Natural killer cell (primary cell): ENCODE data around the gene MEIS2. TPM values are rescaled to one million over a fixed set of nuclear protein-coding genes. Genes with fewer than 3 reads are reported as not detected.

Source experiments
- ATAC-seq, 3 donors: fragments of 150-1000 bp in 2 of 3; fragments of 200-7000 bp in 1 of 3; cut with Tn5 transposase; 1 replicate in 1 of 3; 2 replicates in 2 of 3; pipeline ENCODE4 v1.10.0; 2021; ENCODE audit warnings: mild to moderate bottlenecking in 2 of 3, moderate library complexity in 2 of 3
- DNase-seq, 2 donors: peaks; one replicate each; pipeline versions ENCODE4 v3.0.0 to v3.0.0-alpha.2; 2013 to 2021; ENCODE audit warnings: mixed read lengths in 1 of 2
- H3K27ac ChIP-seq: one replicate; pipeline ENCODE4 v1.5.1; 2013; ENCODE audit warnings: mild to moderate bottlenecking, low read length
- H3K27me3 ChIP-seq: one replicate; pipeline ENCODE4 v1.6.1; 2013; ENCODE audit warnings: low read length; ENCODE audit not compliant: control insufficient read depth, insufficient read depth
- H3K36me3 ChIP-seq: one replicate; pipeline ENCODE4 v1.6.1; 2013; ENCODE audit warnings: low read length; ENCODE audit not compliant: control insufficient read depth, insufficient read depth
- H3K4me1 ChIP-seq: one replicate; pipeline ENCODE4 v1.6.1; 2013; ENCODE audit warnings: low read length; ENCODE audit not compliant: control insufficient read depth, insufficient read depth
- H3K4me3 ChIP-seq: one replicate; pipeline ENCODE4 v1.5.1; 2013; ENCODE audit warnings: low read length
- H3K9me3 ChIP-seq: one replicate; pipeline ENCODE4 v1.6.1; 2013; ENCODE audit warnings: low read length; ENCODE audit not compliant: control insufficient read depth, insufficient read depth
- H3K27ac Mint-ChIP-seq, 2 donors: one replicate each; pipeline ENCODE4 v1.8.0; 2022; ENCODE audit warnings: mild to moderate bottlenecking in 2 of 2, mixed read lengths in 2 of 2, moderate library complexity in 1 of 2
- H3K27me3 Mint-ChIP-seq, 2 donors: one replicate each; pipeline ENCODE4 v1.8.0; 2022; ENCODE audit warnings: low read depth in 2 of 2, mixed read lengths in 2 of 2
- H3K36me3 Mint-ChIP-seq: one replicate; pipeline ENCODE4 v1.8.0; 2022; ENCODE audit warnings: mixed read lengths
- H3K4me1 Mint-ChIP-seq, 2 donors: one replicate each; pipeline ENCODE4 v1.8.0; 2022; ENCODE audit warnings: mixed read lengths in 2 of 2
- H3K4me3 Mint-ChIP-seq: one replicate; pipeline ENCODE4 v1.8.0; 2022; ENCODE audit warnings: mild to moderate bottlenecking, moderate library complexity, mixed read lengths
- H3K9me3 Mint-ChIP-seq, 2 donors: one replicate each; pipeline ENCODE4 v1.8.0; 2022; ENCODE audit warnings: mixed read lengths in 2 of 2
- WGBS: methylation state at CpG from one replicate; pipeline ENCODE4 v1.1.7; 2013; ENCODE audit warnings: missing lambda C conversion rate; ENCODE audit not compliant: insufficient coverage; 5-methylcytosine and 5-hydroxymethylcytosine counted together
- intact Hi-C: fragments of 100-400 bp; cut with micrococcal nuclease; formaldehyde crosslinking; loops from one replicate; pipeline ENCODE4 v1.14.2; 2022
- total RNA-seq, 4 donors: library from RNA; stranded (reverse); fragments of 120-200 nt in 1 of 4; gene quantifications; one replicate each; pipeline versions ENCODE4 v1.2.3 to v1.2.4, GENCODE V29; 2013 to 2022
- TF ChIP-seq, protein P1 (sequence below): fragments of 200-600 bp; IDR thresholded peaks from one replicate; pipeline ENCODE4 v1.8.0; 2022; ENCODE audit warnings: antibody characterized with exemption

Gene MEIS2
- total RNA-seq, 3 donors from 2014 or later (not counting 1 experiment from before 2014, with no cell fraction given), result 0.35 TPM; not detected in 2

DNA sequence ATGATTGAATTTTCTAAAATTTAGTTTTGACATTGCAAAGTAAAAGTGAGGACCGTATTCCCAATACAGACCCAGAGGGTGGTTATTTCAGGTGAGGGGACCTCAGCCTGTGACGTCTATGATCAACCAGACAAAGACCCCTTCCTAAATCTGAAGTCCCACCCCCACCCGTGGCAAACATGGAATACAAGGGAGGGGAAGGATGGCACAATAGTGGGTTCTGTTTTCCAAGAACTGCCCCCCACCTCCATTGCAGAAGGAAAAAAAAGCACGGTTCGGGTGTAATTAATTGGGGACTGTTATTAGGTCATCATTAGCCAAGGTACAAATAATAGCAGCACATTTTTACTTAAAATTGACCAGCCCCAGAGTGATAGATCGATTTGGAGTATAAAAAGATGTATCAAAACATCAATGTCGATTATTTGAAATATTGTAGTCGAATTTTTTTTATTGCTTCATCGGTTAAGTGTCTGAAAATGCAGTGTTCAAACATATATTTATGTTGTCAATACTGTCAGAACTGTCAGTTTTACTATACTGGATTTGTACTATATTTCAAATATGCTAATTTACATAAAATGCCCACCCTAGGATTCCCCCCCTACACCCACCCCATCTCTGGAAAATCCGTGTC, 7.5 kb upstream of the MEIS2 start:
- no peaks in the 10 kb centered on the region for H3K4me1 Mint-ChIP-seq

GRCh38 chr15:37107071-37107743, 6.9 kb upstream of the MEIS2 start:
- DNase-seq (no peak), ATAC-seq (no peak)
- TF ChIP-seq, protein P1, sequence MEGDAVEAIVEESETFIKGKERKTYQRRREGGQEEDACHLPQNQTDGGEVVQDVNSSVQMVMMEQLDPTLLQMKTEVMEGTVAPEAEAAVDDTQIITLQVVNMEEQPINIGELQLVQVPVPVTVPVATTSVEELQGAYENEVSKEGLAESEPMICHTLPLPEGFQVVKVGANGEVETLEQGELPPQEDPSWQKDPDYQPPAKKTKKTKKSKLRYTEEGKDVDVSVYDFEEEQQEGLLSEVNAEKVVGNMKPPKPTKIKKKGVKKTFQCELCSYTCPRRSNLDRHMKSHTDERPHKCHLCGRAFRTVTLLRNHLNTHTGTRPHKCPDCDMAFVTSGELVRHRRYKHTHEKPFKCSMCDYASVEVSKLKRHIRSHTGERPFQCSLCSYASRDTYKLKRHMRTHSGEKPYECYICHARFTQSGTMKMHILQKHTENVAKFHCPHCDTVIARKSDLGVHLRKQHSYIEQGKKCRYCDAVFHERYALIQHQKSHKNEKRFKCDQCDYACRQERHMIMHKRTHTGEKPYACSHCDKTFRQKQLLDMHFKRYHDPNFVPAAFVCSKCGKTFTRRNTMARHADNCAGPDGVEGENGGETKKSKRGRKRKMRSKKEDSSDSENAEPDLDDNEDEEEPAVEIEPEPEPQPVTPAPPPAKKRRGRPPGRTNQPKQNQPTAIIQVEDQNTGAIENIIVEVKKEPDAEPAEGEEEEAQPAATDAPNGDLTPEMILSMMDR, result no peak
- Histone ChIP-seq H3K36me3 (no peaks in the 10 kb centered on the region), H3K9me3 (no peaks in the 10 kb centered on the region), H3K27me3 (peaks cover 77% of the 10 kb centered on the region), H3K4me3 (no peak overlapping the region), H3K27ac (no peak overlapping the region), H3K4me1 (peaks cover 6% of the 10 kb centered on the region)
- peaks cover 67 to 95% of the 10 kb centered on the region in 2 donors for H3K27me3 Mint-ChIP-seq
- H3K27ac Mint-ChIP-seq, result no peak overlapping the region
- peaks cover 2 to 8% of the 10 kb centered on the region in 2 donors for H3K9me3 Mint-ChIP-seq
- H3K36me3 Mint-ChIP-seq, result peaks cover 36% of the 10 kb centered on the region
- peaks cover 4 to 5% of the 10 kb centered on the region in 2 donors for H3K4me1 Mint-ChIP-seq
- intact Hi-C loops, result loop anchor here (10.0 kb wide), 1 partner anchor 222 kb away; no protein-coding TSS in a partner anchor
- 21% methylated on average over 18 of the region's 25 CpGs for WGBS
- no peak overlapping the region for H3K4me3 Mint-ChIP-seq

More for the DNA sequence above, 7.5 kb upstream of the MEIS2 start:
- ATAC-seq (no peak), DNase-seq (no peak)
- Histone ChIP-seq H3K4me1 (no peaks in the 10 kb centered on the region), H3K9me3 (no peaks in the 10 kb centered on the region), H3K36me3 (no peaks in the 10 kb centered on the region), H3K27me3 (peaks cover 75% of the 10 kb centered on the region), H3K4me3 (no peak overlapping the region), H3K27ac (no peak overlapping the region)
- TF ChIP-seq, protein P1, result no peak
- Mint-ChIP-seq H3K4me3 (no peak overlapping the region), H3K36me3 (peaks cover 29% of the 10 kb centered on the region), H3K9me3 (peaks cover 2 to 3% of the 10 kb centered on the region in 2 donors), H3K27me3 (peaks cover 66 to 94% of the 10 kb centered on the region in 2 donors), H3K27ac (no peak overlapping the region)
- 23% methylated on average over 6 of the region's 10 CpGs for WGBS
- intact Hi-C loops, result loop anchor here (10.0 kb wide), 1 partner anchor 223 kb away; no protein-coding TSS in a partner anchor

DNA sequence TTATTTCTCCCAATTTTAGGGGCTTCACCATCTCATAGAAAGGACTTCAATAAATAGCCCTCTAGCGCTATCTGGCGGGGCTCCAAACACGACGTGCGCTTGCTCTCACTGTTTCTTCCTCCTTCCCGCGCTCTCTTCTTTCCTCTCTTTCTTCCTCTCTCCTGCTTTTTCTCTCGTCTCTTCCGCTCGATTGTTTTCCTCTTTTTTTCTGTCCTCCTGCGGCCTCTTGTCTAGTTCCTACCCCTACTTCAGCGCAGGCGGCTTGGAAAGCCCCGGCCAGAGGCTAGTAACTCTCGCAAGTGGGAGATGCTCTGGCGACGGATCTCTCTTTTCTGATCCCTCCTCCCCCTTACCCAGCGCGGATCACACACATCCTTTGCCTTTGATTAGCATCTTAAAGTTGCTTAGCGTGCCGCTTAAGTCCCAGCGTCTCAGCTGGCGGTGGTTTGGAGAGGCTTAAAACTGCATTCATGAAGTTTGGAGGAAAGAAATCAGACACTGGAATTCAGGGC, 6.2 kb upstream of the MEIS2 start:
- peaks cover 32% of the 10 kb centered on the region for H3K36me3 Mint-ChIP-seq
- peaks cover 7 to 10% of the 10 kb centered on the region in 2 donors for H3K4me1 Mint-ChIP-seq
- Histone ChIP-seq H3K9me3 (no peaks in the 10 kb centered on the region), H3K4me3 (no peak overlapping the region), H3K27me3 (peaks cover 76% of the 10 kb centered on the region), H3K4me1 (peaks cover 10% of the 10 kb centered on the region), H3K36me3 (no peaks in the 10 kb centered on the region), H3K27ac (no peak overlapping the region)
- ATAC-seq, result no peak
- WGBS, result 6% methylated on average over 23 of the region's 23 CpGs
- no peak for DNase-seq
- peaks cover 2 to 9% of the 10 kb centered on the region in 2 donors for H3K9me3 Mint-ChIP-seq
- intact Hi-C loops, result loop anchor here (10.0 kb wide), 1 partner anchor 222 kb away; no protein-coding TSS in a partner anchor
- H3K4me3 Mint-ChIP-seq, result no peak overlapping the region
- no peak overlapping the region for H3K27ac Mint-ChIP-seq
- peaks cover 66 to 92% of the 10 kb centered on the region in 2 donors for H3K27me3 Mint-ChIP-seq
- TF ChIP-seq, protein P1, result no peak
